ENCODE results near the gene NUPR1.
A peak's percentile ranks its signal among the peaks of the same experiment; 100 is the strongest.
"Not testable (repeated sequence)": the region's sequence is repeated elsewhere in the genome, so short reads cannot be mapped to it uniquely, and the experiment has no call there.

NUPR1 gene

DNA sequence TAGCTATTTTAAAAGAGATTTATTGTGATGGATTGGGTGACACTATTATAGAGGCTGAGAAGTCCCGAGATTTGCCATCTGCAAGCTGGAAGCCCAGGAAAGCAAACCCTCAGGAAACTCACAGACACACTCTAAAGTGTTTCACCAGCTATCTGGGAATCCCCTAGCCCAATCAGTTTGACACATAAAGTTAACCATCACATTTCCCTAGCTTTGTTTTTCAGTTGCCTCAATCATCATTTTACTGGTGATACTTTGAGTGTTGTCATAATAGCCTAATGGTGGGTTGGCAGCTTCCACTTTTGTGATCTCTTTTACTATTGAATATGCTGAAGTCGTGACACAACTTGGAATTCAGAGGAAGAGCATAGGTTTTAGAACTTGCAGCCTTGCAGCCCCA lies 16.8 kb upstream of the NUPR1 start:
- DNase-seq (ENCODE audit: extremely low read depth in 1 of 2, low read depth in 1 of 2): no peak

DNA sequence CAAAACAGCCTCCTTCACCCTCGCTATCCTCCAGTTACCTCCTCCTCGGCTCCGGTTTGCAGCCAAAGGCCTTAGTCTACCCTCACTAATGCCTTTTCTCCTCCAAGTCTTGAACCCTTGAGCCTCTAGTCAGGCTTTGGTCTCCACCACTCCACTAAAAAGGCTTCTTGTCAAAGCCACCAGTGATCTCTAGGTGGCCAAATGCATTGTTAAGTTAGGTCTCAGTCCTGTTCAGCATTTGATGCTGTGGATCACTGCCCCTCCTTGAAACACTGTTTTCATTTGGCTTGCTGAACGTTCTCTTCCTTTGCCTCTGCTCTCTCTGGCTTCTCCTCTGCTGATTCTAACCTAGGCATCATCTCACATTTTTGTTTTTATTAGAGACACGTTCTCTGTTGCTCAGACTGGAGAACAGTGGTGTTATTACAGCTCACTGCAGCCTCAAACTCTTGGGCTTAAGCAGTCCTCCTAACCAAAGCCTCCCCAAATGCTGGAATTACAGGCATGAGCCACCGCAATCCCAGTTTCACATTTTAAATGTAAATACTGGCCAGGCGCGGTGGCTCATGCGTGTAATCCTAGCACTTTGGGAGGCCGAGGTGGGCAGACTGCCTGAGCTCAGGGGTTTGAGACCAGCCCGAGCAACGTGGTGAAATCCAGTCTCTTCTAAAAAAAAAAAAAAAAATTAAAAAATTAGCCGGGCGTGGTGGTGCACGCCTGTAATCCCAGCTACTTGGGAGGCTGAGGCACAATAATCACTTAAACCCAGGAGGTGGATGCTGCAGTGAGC lies 16.1 kb upstream of the NUPR1 start:
- no peak for DNase-seq (ENCODE audit: extremely low read depth in 1 of 2, low read depth in 1 of 2)

- peak; percentile 87 to 90 for DNase-seq (ENCODE audit: extremely low read depth in 1 of 2, low read depth in 1 of 2)
These were observed 15.2 kb upstream of the NUPR1 start, which contains the start of gene SGF29 for GRCh38 chr16:28553776-28554633. TSS of gene SGF29 (plus strand) at chr16:28553920. CDS start at chr16:28581070, 27,150 bp downstream.

DNA sequence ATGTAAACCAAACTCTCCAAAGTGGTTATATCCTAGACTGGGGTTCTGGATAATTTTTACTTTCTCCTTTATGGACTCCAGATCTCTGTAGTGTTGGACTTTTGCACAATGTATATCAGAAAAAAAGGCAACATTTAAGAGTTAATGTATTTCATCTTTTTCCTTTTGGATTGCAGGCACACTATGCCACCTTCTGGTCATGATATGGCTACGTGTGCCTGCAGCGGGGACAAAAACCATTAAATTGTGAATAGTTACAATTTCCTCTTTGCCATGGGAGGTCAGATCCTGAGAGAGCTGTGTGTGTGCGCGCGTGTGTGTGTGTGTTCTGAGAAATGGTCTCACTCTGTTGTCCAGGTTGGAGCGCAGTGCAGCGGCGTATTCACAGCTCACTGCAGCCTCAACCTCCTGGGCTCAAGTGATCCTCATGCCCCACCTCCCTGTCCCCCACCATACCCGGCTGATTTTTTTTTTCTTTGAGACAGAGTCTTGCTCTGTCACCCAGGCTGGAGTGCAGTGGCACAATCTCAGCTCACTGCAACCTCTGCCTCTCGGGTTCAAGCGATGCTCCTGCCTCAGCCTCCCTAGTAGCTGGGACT lies 10.6 kb upstream of the NUPR1 start:
- no peak for DNase-seq (ENCODE audit: extremely low read depth in 1 of 2, low read depth in 1 of 2)

GRCh38 chr16:28548306-28548802 lies 9.6 kb upstream of the NUPR1 start:
- DNase-seq (ENCODE audit: extremely low read depth in 1 of 2, low read depth in 1 of 2): no peak

DNA sequence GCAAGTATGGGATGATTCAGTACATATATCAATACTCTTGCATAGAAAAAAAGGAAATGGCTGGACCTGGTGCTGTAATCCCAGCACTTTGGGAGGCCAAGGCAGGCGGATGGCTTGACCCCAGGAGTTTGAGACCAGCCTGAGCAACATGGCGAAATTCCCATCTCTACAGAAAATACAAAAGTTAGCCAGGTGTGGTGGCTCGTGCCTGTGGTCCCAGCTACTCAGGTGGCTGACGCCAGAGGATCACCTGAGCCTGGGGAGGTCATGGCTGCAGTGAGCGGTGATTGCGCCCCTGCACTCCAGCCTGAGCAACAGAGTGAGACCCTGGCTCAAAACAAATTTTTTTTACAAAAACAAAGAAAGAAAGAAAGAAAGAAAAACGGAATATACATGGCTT lies 7.9 kb upstream of the NUPR1 start:
- DNase-seq (ENCODE audit: extremely low read depth in 1 of 2, low read depth in 1 of 2): no peak

- DNase-seq (ENCODE audit: extremely low read depth in 1 of 2, low read depth in 1 of 2): not testable (repeated sequence)
These were observed 7.2 kb upstream of the NUPR1 start for GRCh38 chr16:28545964-28546363.

DNA sequence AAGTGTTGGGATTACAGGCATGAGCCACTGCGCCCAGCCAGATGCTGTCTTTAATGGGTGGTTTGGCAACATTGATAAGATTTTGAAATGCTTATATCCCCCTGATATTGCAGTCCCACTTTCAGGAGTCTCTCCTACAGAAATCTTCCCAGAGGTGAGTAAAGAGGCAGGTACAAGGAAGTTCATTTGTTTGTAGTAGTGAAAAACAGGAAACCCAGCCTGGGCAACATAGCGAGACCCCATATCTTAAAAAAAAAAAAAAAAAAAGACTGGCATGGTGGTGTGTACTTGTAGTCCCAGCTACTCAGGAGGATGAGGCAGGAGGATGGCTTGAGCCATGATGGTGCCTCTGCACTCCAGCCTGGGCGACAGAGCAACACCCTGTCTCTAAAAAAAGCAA lies 6.2 kb upstream of the NUPR1 start:
- no peak for DNase-seq (ENCODE audit: extremely low read depth in 1 of 2, low read depth in 1 of 2)

- DNase-seq (ENCODE audit: extremely low read depth in 1 of 2, low read depth in 1 of 2): no peak
These were observed 4.3 kb upstream of the NUPR1 start for GRCh38 chr16:28543072-28543471.

- DNase-seq (ENCODE audit: extremely low read depth in 1 of 2, low read depth in 1 of 2): no peak
These were observed 3.9 kb upstream of the NUPR1 start for GRCh38 chr16:28542646-28543045.

DNA sequence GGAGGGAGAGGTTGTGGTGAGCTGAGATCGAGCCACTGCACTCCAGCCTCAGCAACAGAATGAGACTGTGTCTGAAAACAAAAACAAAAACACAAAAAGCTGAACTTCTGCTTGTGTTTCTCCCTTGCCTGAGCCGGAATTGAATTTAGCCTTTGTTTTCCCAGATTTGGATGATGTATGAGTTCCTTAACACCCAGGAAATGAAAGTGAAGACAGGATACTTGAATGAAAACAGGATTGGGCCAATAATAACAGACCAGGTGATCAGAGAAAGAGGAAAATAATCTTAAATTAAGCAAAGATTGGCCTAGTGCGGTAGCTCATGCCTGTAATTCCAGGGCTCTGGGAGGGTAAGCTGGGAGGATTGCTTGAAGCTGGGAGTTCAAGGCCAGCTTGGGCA lies 1.6 kb upstream of the NUPR1 start:
- no peak for DNase-seq (ENCODE audit: extremely low read depth in 1 of 2, low read depth in 1 of 2)

DNA sequence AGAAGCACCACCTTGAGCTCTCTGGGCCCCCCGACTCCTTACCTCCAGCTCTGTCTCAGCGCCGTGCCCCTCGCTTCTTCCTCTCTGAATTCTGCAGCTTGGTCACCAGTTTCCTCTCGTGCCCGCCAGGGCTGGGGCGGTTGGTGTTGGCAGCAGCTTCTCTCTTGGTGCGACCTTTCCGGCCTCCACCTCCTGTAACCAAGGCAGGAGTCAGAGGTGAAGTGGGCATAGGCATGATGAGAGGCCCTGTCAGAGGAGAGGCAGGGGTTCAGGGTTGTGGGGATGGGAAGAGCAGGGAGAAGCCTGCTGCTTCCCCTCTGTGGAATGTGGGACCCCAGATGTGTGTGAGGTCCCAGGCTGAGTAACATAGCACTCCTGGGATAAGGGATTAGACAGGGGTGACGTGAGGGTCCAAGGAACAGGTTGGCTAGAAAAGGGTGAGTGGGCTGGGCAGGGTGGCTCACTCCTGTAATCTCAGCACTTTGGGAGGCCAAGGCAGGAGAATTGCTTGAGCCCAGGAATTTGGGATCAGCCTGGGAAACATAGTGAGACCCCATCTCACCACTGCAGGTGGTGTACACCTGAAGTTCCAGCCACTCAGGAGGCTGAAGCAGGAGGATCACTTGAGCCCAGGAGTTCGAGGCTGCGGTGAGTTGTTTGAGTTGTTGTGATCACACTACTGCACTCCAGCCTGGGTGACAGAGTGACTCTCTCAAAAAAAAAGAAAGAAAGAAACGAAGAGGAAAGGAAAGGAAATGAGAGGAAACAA lies 626 bp downstream of the NUPR1 start:
- no peak for DNase-seq (ENCODE audit: extremely low read depth in 1 of 2, low read depth in 1 of 2)

DNA sequence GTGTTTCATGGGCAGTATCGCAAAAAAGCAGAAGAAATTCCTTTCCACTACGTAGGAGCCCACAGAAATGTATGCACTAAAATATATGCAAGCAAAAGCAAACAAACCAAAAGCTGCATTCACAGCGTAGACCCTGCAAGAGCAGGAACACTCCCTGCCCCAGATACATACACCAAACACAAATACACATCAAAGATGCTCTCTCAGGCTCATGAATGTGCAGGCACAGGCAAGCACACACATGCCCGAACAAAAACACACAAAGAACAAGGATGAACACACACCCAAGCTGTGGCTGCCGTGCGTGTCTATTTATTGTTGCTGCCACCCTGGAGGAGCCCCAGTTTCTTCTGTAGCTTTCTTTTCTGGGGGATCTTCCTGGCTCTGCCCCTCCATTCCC lies 1.7 kb downstream of the NUPR1 start:
- no peak for DNase-seq (ENCODE audit: extremely low read depth in 1 of 2, low read depth in 1 of 2)

DNA sequence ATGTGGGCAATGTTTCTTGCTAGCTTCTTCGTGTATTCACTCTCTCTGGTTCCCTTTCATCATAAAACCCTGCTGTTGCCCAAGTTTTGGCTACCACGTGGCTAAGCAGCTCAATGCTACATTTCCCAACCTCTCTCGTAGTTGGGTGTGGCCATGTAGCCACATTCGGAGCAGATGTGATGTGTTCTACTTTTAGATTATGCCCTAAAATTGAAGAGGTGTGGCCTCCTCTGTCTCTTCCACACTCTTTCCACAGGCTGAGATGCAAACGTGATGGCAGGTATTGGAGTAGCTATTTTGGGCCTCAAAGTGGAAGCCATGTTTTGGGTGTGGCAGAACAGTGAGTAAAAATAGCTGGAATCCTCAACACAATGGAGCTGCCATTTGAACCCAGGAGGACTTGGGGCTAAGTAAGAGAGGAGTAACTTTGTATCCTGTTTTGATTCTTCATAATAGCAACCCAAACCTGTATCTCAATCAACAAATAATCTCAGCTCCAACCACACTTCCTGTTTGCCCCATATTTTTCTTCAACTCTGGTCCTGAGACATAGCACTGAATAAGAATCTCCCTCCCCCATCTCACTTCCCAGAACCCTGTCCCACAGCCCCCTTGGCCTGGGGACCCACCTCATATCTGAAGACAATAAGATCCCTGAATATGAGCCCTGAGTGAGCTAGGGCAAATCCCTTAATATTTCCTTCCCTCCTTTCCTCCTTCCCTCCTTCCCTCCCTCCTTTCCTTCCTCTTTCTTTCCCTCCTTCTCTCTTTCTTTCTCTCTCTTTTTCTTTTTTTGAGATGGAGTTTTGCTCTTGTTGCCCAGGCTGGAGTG lies 4.0 kb downstream of the NUPR1 start:
- DNase-seq (ENCODE audit: extremely low read depth in 1 of 2, low read depth in 1 of 2): no peak

DNA sequence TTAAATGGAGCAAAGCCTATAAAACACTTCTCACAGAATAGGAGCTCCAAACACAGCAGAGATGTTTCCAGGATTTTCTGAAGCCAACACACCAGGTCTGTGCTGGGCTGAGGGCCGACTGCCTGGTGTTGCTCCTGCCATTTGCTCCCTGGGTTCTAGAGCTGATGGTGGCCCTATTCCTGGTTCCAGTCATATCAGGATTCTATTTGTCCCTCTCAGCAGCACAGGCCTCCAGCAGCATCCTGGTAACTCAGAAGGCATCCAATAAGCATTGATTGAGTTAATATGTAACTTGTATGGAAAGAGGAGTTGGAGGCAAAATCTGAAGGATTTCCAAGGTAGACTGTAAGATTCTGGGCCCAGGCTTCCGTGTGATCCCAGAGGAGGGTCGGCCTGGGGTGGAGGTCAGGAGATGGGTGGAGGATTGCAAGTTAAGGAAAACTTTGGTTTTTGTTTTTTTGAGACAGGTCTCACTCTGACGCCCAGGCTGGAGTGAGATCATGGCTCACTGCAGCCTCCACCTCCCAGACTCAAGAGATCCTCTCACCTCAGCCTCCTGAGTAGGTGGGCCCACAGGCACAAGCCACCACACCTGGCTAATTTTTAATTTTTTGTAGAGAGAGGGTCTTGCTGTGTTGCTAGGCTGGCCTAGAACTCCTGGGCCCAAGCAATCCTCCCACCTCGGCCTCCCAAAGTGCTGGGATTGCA lies 5.7 kb downstream of the NUPR1 start:
- no peak for DNase-seq (ENCODE audit: extremely low read depth in 1 of 2, low read depth in 1 of 2)

- no peak for DNase-seq (ENCODE audit: extremely low read depth in 1 of 2, low read depth in 1 of 2)
These were observed 6.7 kb downstream of the NUPR1 start for GRCh38 chr16:28531777-28532744.

- DNase-seq (ENCODE audit: extremely low read depth in 1 of 2, low read depth in 1 of 2): no peak
These were observed 9.7 kb downstream of the NUPR1 start for GRCh38 chr16:28529124-28529523.

GRCh38 chr16:28528463-28528867 lies 10.3 kb downstream of the NUPR1 start:
- no peak for DNase-seq (ENCODE audit: extremely low read depth in 1 of 2, low read depth in 1 of 2)
